GM12891 (cell line): ENCODE data around the gene TXNRD3.
A peak's percentile ranks its signal among the peaks of the same experiment; 100 is the strongest.

Experiments used
- DNase-seq: peaks from one replicate; pipeline ENCODE4 v3.0.0; 2011; ENCODE audit warnings: low spot score; ENCODE audit not compliant: insufficient read length
- FAIRE-seq: peaks from 2 replicates; lab custom pipeline; 2011; peaks lifted over from hg19 to GRCh38; lab: Jason Lieb, UNC
- PAX5 ChIP-seq: IDR thresholded peaks from 2 replicates; pipeline ENCODE4 v1.6.1; 2011; ENCODE audit warnings: low read length, moderate library complexity, mild to moderate bottlenecking; ENCODE audit not compliant: insufficient read depth, severe bottlenecking
- POLR2A ChIP-seq: IDR thresholded peaks from 2 replicates; pipeline ENCODE4 v1.6.1; 2011; ENCODE audit warnings: low read depth, low read length, control low read depth
- POLR2AphosphoS5 ChIP-seq: IDR thresholded peaks from 2 replicates; pipeline ENCODE4 v1.6.1; 2011; ENCODE audit warnings: low read depth, low read length, control low read depth
- POU2F2 ChIP-seq: IDR thresholded peaks from 2 replicates; pipeline ENCODE4 v1.6.1; 2011; ENCODE audit warnings: low read depth, mild to moderate bottlenecking, control low read depth, low read length, moderate library complexity
- SPI1 ChIP-seq: IDR thresholded peaks from 2 replicates; pipeline ENCODE4 v1.6.1; 2011; ENCODE audit warnings: low read depth, low read length, control low read depth
- TAF1 ChIP-seq: IDR thresholded peaks from 2 replicates; pipeline ENCODE4 v1.6.1; 2011; ENCODE audit warnings: low read depth, low read length, control low read depth

TXNRD3 gene

GRCh38 chr3:126676919-126677705 is 22.2 kb upstream of the TXNRD3 start:
- no peak for TF ChIP-seq POU2F2
- no peak for TF ChIP-seq PAX5
- no peak for TF ChIP-seq POLR2A
- TF ChIP-seq POLR2AphosphoS5 = no peak
- no peak for TF ChIP-seq SPI1
- TF ChIP-seq TAF1 = no peak
- FAIRE-seq (peak; percentile 13), DNase-seq (no peak)

GRCh38 chr3:126672741-126673140 is 17.8 kb upstream of the TXNRD3 start:
- FAIRE-seq (no peak), DNase-seq (no peak)
- TF ChIP-seq TAF1 = no peak
- TF ChIP-seq POLR2A = no peak
- TF ChIP-seq POU2F2 = no peak
- no peak for TF ChIP-seq PAX5
- no peak for TF ChIP-seq SPI1
- TF ChIP-seq POLR2AphosphoS5 = no peak

GRCh38 chr3:126672340-126672739 is 17.4 kb upstream of the TXNRD3 start:
- DNase-seq (no peak), FAIRE-seq (no peak)
- TF ChIP-seq POU2F2 (no peak), SPI1 (no peak), PAX5 (no peak), POLR2AphosphoS5 (no peak), POLR2A (no peak), TAF1 (no peak)

- TF ChIP-seq POLR2AphosphoS5 (no peak), SPI1 (no peak), POU2F2 (no peak), POLR2A (no peak), TAF1 (no peak), PAX5 (no peak)
- DNase-seq (no peak), FAIRE-seq (no peak)
Measured at GRCh38 chr3:126671521-126671920, 16.6 kb upstream of the TXNRD3 start.

DNA sequence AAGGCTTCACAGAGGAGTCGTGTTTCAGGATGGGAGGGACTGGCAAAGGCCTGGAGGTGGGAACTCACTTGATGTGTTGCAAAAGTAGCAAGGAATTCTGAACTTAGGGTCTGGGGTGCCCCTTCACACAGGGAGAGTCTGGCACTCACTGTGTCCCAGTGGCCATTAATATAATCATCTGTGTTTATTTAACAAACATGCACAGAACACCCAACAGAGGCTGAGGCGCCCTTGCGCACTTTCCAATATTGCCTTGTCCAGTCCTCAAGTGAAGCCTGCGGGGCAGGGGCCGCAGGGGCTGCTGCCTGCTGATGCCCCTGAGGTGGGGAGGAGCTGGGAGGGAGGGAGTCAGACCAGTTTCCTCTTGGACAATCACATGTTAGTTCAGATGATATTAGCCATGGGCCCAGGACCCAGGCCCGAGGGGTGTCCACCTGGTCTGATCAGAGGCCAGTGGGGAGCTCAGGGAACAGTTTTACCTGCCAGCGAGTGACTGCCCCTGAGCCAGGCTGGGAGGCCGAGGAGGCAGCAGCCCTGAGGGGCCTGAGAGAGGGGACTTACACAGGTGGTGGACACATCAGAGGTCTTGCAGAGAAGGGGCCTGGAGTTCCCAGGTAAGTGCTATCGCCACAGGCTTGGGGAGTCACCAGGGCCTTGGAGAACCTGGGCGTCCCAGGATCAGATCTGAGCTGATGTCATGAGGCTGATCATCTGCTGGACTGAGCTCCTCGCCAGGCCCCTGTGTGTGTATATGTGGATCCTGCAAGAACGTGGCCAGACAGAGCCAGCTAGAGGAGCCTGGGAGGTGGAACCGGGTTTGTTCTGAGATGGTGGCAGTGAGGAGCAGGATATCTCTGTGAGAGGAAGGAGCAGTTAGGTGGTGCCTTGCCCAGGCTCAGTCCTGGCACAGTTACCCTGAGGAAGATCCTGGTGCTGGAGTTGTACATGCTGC is 13.8 kb upstream of the TXNRD3 start:
- TF ChIP-seq PAX5 (no peak), TAF1 (no peak), POLR2AphosphoS5 (no peak), POLR2A (no peak), SPI1 (no peak), POU2F2 (no peak)
- no peak for FAIRE-seq
- no peak for DNase-seq

DNA sequence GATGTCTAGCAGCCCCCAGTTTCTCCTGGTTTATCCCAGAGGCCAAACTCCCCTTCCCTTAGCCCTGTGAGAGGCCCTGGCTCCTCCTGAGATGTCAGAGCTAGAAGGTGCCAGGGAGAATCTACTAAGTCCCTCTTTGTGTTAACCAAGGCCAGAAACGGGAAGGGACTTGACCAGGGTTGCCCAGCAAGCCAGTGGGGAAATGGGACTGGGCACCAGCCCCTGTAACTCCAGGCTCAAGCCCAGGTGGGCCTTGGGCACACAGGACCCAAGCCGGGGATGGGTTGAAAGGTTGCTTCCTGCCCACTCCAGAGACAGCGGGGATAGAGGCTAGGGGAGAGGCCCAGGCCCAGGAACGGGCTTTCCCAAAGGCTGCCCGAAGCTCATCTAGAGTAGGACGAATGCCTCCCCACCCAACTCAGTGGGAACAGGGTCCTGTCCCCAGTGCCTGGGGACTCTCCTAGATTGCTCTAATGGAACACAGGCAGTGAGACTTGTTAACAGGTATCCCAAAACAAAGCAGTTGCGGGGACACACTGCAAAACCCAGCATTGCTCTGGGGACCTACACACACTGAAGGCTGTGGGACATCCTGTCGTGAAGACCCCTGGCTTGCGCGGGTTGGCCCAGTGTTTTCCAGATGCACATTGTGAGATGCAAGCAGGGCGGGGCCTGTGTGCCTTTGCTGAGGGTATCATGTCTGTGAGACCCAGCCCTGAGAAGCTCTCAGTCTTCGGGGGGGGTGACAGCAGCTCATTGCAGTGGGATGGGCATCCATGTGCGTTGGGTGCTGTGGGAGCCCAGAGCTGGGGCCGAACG is 12.9 kb upstream of the TXNRD3 start:
- no peak for TF ChIP-seq PAX5
- no peak for TF ChIP-seq POLR2A
- TF ChIP-seq SPI1 = no peak
- TF ChIP-seq TAF1 = no peak
- TF ChIP-seq POLR2AphosphoS5 = no peak
- no peak for TF ChIP-seq POU2F2
- DNase-seq = no peak
- FAIRE-seq = no peak

DNA sequence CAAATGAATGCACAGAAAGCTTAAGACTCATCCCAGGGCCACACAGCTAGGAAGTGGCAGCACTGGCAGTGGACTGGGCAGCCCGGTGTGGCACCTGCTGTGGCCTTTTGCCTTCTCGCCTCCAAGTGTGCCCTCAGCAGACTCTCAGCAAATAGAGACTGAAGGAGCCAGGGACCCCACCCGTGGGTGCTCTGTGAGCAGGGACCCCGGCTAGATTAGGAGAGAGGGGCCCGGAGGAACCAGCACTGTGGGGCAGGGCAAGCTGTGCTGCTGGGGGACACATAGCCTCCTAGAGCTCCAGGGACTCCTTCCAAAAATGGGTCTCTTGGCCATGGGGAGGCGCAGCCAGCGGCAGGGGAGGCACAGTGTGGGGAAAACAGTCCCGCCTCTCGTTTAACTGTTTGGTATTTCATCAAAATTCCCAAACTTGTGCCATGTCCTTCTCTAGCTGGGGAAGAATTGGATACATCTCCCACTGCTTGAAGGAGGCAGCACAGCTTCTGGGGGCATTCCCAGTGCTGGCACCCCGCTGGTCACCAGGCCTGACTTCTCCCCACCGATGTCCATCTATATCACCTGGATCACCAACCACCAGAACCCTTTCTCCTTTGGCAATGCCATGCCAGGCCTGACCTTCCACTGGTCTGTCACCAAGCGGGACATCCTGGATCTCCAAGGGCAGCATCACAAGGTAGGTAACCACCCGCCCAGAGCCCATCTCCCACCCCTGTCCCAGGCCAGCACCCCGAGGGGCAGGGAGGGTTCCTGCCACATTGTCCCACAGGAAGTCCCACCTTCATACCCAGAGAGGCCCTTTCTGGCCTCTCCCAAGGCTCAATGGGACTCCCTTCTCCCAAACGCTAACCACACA is 12.0 kb upstream of the TXNRD3 start:
- FAIRE-seq (no peak), DNase-seq (no peak)
- TF ChIP-seq POU2F2 (no peak), SPI1 (no peak), PAX5 (no peak), POLR2A (no peak), POLR2AphosphoS5 (no peak), TAF1 (no peak)

DNA sequence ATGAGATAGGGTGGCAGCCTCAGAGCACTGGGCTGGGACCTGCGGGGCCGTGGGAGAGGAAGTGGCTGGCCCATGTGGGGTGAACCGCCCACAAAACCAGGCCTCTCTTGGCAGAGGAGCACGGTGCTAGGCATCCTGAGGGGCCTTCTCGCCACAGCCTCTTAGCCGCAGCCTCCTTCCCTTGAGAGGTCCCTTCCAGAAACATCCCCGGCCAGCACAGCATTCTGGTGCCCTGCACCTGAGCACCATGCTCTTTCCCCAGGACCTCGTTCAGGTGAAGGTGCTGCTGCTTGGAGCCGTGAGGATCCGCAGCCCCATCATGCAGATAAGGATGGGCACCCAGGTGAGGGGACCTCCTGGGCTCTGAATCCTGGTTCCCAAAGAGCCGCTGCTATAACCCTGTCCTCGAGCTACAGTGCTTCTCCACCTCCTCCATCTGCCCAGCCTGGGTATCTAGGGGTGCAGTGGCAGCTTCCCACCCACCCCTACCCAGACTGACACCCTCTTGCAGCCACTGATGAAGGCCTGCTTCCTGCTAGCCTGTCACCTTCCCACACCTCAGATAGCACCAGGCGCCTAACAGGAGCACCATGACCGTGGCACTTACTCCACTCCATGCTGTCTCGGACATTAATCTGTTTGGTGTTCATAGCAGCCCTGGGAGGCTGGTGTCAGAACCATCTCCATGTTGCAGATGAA is 11.2 kb upstream of the TXNRD3 start:
- no peak for DNase-seq
- no peak for FAIRE-seq

More for the DNA sequence above, 11.2 kb upstream of the TXNRD3 start:
- TF ChIP-seq SPI1 (no peak), PAX5 (no peak), POLR2A (no peak)
